ENCODE data around the gene MALT1. TPM values are rescaled to one million over a fixed set of nuclear protein-coding genes. Genes with fewer than 3 reads are reported as not detected.

The MALT1 gene
- total RNA-seq, 1 experiment from 2014 or later: 24.2 TPM

- TF ChIP-seq CTCF (conservative IDR thresholded peaks at IDR 0.05; ENCODE audit: low read depth, low read length): no peak
- no peak for TF ChIP-seq EZH2phosphoT487 (IDR thresholded peaks at IDR 0.05; ENCODE audit: borderline replicate concordance, low read length)
- TF ChIP-seq EZH2 (IDR thresholded peaks at IDR 0.05; ENCODE audit: low read length, unreplicated experiment): no peak
- BruUV-seq (replicated peaks): no TSS peak
- Histone ChIP-seq H3K4me3 (ENCODE audit: low read length) (no peak overlapping the region), H3K9me3 (ENCODE audit: low read length) (no peaks in the 10 kb centered on the region), H3K9ac (ENCODE audit: low read length) (peak overlapping the region; percentile 70), H3K79me2 (ENCODE audit: low read length) (peaks cover 8% of the 10 kb centered on the region), H3K27me3 (ENCODE audit: low read length) (no peaks in the 10 kb centered on the region), H3K36me3 (ENCODE audit: low read depth, low read length) (no peaks in the 10 kb centered on the region), H3K27ac (ENCODE audit: low read length) (peak overlapping the region; percentile 96), H3K4me1 (ENCODE audit: insufficient read depth, low read length) (peaks cover 78% of the 10 kb centered on the region), H3K9me2 (replicated peaks; ENCODE audit: low read length) (no peaks in the 10 kb centered on the region), H2AFZ (ENCODE audit: low read length) (no peak overlapping the region), H3F3A (ENCODE audit: low read length, unreplicated experiment) (peaks cover 33% of the 10 kb centered on the region), H4K20me1 (ENCODE audit: low read length) (no peaks in the 10 kb centered on the region), H3K4me2 (ENCODE audit: low read length) (0 out of 2 replicates have a peak overlapping the region, but pooled peaks have one; percentile 24)
- intact Hi-C loops (cut with micrococcal nuclease): loop anchor here (5.0 to 10.0 kb wide), 3 partner anchors 107 to 205 kb away; no protein-coding TSS in a partner anchor
- POLR2A ChIA-PET (ENCODE audit: unreplicated experiment): no interaction called here
- DNase-seq (no peak), ATAC-seq (no peak)
- CTCF ChIA-PET: interaction anchor here (0.7 kb wide), 1 partner anchor 24 kb away, joined by 3 read pairs; no protein-coding TSS in a partner anchor
Observed at GRCh38 chr18:58787536-58788149, 116.4 kb downstream of the MALT1 start.

DNA sequence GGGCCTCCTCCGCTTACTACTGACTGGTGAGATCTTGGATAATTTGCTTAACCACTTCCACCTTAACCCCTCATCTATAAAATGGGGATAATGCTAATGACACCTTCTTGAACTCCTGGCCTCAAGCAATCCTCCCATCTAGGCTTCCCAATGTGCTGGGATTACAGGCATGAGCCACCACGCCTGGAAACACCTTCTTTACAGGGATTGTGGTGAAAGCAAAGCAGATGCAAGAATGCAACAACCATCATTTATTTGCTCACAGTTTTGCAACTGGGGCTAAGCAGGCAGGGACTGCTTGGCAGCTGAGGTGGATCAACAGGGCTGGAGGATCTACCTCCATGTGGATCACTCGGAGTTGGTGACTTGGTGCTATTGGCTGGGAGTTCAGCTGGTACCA, 117.2 kb downstream of the MALT1 start:
- no peak overlapping the region for H3K4me3 ChIP-seq (ENCODE audit: low read length)
- DNase-seq (peak; percentile 73), ATAC-seq (no peak)
- H4K20me1 ChIP-seq (ENCODE audit: low read length): no peaks in the 10 kb centered on the region
- H2AFZ ChIP-seq (ENCODE audit: low read length): no peak overlapping the region; the same call in 1 of the 2 replicates
- no TSS peak for BruUV-seq (replicated peaks)
- peak overlapping the region; percentile 24 for H3K4me2 ChIP-seq (ENCODE audit: low read length)
- CTCF ChIA-PET: interaction anchor here (0.5 to 1.2 kb wide), 3 partner anchors 20 to 282 kb away, joined by 4 to 10 read pairs (median 6); no protein-coding TSS in a partner anchor
- H3K79me2 ChIP-seq (ENCODE audit: low read length): peaks cover 8% of the 10 kb centered on the region
- no peaks in the 10 kb centered on the region for H3K9me3 ChIP-seq (ENCODE audit: low read length)
- POLR2A ChIA-PET (ENCODE audit: unreplicated experiment): interaction anchor here (0.5 to 0.7 kb wide), 2 partner anchors 55 to 62 kb away, joined by 5 to 11 read pairs; no protein-coding TSS in a partner anchor
- peak overlapping the region; percentile 96 for H3K27ac ChIP-seq (ENCODE audit: low read length)
- peak overlapping the region; percentile 70 for H3K9ac ChIP-seq (ENCODE audit: low read length)
- no peaks in the 10 kb centered on the region for H3K27me3 ChIP-seq (ENCODE audit: low read length)
- H3K36me3 ChIP-seq (ENCODE audit: low read depth, low read length): no peaks in the 10 kb centered on the region
- peaks cover 33% of the 10 kb centered on the region for H3F3A ChIP-seq (ENCODE audit: low read length, unreplicated experiment)
- TF ChIP-seq CTCF (conservative IDR thresholded peaks at IDR 0.05; ENCODE audit: low read depth, low read length): no peak
- TF ChIP-seq EZH2phosphoT487 (IDR thresholded peaks at IDR 0.05; ENCODE audit: borderline replicate concordance, low read length): no peak
- no peak for TF ChIP-seq EZH2 (IDR thresholded peaks at IDR 0.05; ENCODE audit: low read length, unreplicated experiment)
- H3K9me2 ChIP-seq (replicated peaks; ENCODE audit: low read length): no peaks in the 10 kb centered on the region
- intact Hi-C loops (cut with micrococcal nuclease): loop anchor here (5.0 to 10.0 kb wide), 3 partner anchors 106 to 204 kb away; no protein-coding TSS in a partner anchor
- H3K4me1 ChIP-seq (ENCODE audit: insufficient read depth, low read length): peaks cover 81% of the 10 kb centered on the region

All from PC-3 (cell line).